HEK293 (cell line): ENCODE results near the gene ATP6V0E2.

Source experiments
- KLF16 ChIP-seq: fragments of 450-650 bp; formaldehyde crosslinking; IDR thresholded peaks from 2 replicates; pipeline ENCODE4 v1.5.1; 2017; ENCODE audit warnings: missing biosample characterization, missing genetic modification characterization
- KLF8 ChIP-seq: fragments of 450-650 bp; formaldehyde crosslinking; IDR thresholded peaks from 2 replicates; pipeline ENCODE4 v1.5.1; 2016; ENCODE audit warnings: missing biosample characterization, missing genetic modification characterization
- ZBTB20 ChIP-seq: fragments of 450-650 bp; formaldehyde crosslinking; IDR thresholded peaks from 2 replicates; pipeline ENCODE4 v1.5.1; 2016; ENCODE audit warnings: missing biosample characterization, missing genetic modification characterization
- ZNF114 ChIP-seq: fragments of 450-650 bp; formaldehyde crosslinking; IDR thresholded peaks from 2 replicates; pipeline ENCODE4 v1.5.0; 2017; ENCODE audit warnings: missing biosample characterization, missing genetic modification characterization
- ZNF24 ChIP-seq: fragments of 450-650 bp; formaldehyde crosslinking; IDR thresholded peaks from 2 replicates; pipeline ENCODE4 v1.5.1; 2016; ENCODE audit warnings: missing biosample characterization, missing genetic modification characterization
- ZNF302 ChIP-seq: fragments of 450-650 bp; formaldehyde crosslinking; IDR thresholded peaks from 2 replicates; pipeline ENCODE4 v1.5.1; 2016; ENCODE audit warnings: missing biosample characterization, missing genetic modification characterization, low read depth
- ZNF341 ChIP-seq: fragments of 450-650 bp; formaldehyde crosslinking; IDR thresholded peaks from 2 replicates; pipeline ENCODE4; 2016; ENCODE audit warnings: low read depth, missing biosample characterization, missing genetic modification characterization
- ZNF660 ChIP-seq: fragments of 450-650 bp; IDR thresholded peaks from 2 replicates; pipeline ENCODE4 v1.5.1; 2018; ENCODE audit warnings: missing biosample characterization, mild to moderate bottlenecking, missing genetic modification characterization
- ZNF791 ChIP-seq: fragments of 450-650 bp; formaldehyde crosslinking; IDR thresholded peaks from 2 replicates; pipeline ENCODE4 v1.5.1; 2016; ENCODE audit warnings: missing biosample characterization, missing genetic modification characterization
- TF ChIP-seq, protein P1 (sequence below): fragments of 450-650 bp; formaldehyde crosslinking; IDR thresholded peaks from 2 replicates; pipeline ENCODE4 v1.5.1; 2016; ENCODE audit warnings: missing biosample characterization, missing genetic modification characterization
- TF ChIP-seq, protein P2 (sequence below): fragments of 450-650 bp; formaldehyde crosslinking; IDR thresholded peaks from 2 replicates; pipeline ENCODE4 v1.5.1; 2017; ENCODE audit warnings: missing biosample characterization, missing genetic modification characterization
- TF ChIP-seq, protein P3 (sequence below): fragments of 450-650 bp; formaldehyde crosslinking; IDR thresholded peaks from 2 replicates; pipeline ENCODE4 v1.5.1; 2016; ENCODE audit warnings: missing biosample characterization, missing genetic modification characterization

DNA sequence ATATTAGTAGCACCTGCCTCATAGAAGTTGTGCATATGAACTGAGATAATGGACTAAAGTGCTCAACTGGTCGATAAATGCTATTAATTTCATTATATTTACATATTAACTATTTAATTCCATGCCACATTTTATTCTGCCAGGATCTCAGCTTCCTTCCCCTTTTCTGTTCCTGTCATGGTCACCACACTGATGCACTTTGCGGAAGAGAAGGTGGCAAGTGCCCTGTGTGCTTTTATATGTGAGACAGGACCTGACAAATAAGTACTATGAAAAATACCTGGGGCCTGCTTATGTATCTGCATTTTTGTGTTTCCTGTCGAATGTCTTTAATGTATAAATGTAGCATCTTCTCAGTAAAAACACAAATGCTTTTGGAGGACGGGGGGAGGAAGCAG lies 12.2 kb downstream of the ATP6V0E2 start:
- TF ChIP-seq, protein P1, sequence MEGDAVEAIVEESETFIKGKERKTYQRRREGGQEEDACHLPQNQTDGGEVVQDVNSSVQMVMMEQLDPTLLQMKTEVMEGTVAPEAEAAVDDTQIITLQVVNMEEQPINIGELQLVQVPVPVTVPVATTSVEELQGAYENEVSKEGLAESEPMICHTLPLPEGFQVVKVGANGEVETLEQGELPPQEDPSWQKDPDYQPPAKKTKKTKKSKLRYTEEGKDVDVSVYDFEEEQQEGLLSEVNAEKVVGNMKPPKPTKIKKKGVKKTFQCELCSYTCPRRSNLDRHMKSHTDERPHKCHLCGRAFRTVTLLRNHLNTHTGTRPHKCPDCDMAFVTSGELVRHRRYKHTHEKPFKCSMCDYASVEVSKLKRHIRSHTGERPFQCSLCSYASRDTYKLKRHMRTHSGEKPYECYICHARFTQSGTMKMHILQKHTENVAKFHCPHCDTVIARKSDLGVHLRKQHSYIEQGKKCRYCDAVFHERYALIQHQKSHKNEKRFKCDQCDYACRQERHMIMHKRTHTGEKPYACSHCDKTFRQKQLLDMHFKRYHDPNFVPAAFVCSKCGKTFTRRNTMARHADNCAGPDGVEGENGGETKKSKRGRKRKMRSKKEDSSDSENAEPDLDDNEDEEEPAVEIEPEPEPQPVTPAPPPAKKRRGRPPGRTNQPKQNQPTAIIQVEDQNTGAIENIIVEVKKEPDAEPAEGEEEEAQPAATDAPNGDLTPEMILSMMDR (tag by site-specific recombination): no peak
- TF ChIP-seq ZNF24 (tag by site-specific recombination) (no peak), ZNF660 (tag by site-specific recombination) (no peak), ZNF341 (tag by site-specific recombination) (no peak), ZBTB20 (no peak), KLF8 (tag by site-specific recombination) (no peak), KLF16 (tag by site-specific recombination) (no peak), ZNF114 (tag by site-specific recombination) (no peak), ZNF791 (tag by site-specific recombination) (no peak), ZNF302 (tag by site-specific recombination) (no peak)
- TF ChIP-seq, protein P2, sequence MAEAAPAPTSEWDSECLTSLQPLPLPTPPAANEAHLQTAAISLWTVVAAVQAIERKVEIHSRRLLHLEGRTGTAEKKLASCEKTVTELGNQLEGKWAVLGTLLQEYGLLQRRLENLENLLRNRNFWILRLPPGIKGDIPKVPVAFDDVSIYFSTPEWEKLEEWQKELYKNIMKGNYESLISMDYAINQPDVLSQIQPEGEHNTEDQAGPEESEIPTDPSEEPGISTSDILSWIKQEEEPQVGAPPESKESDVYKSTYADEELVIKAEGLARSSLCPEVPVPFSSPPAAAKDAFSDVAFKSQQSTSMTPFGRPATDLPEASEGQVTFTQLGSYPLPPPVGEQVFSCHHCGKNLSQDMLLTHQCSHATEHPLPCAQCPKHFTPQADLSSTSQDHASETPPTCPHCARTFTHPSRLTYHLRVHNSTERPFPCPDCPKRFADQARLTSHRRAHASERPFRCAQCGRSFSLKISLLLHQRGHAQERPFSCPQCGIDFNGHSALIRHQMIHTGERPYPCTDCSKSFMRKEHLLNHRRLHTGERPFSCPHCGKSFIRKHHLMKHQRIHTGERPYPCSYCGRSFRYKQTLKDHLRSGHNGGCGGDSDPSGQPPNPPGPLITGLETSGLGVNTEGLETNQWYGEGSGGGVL (tag by site-specific recombination): no peak
- TF ChIP-seq, protein P3, sequence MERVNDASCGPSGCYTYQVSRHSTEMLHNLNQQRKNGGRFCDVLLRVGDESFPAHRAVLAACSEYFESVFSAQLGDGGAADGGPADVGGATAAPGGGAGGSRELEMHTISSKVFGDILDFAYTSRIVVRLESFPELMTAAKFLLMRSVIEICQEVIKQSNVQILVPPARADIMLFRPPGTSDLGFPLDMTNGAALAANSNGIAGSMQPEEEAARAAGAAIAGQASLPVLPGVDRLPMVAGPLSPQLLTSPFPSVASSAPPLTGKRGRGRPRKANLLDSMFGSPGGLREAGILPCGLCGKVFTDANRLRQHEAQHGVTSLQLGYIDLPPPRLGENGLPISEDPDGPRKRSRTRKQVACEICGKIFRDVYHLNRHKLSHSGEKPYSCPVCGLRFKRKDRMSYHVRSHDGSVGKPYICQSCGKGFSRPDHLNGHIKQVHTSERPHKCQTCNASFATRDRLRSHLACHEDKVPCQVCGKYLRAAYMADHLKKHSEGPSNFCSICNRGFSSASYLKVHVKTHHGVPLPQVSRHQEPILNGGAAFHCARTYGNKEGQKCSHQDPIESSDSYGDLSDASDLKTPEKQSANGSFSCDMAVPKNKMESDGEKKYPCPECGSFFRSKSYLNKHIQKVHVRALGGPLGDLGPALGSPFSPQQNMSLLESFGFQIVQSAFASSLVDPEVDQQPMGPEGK (tag by site-specific recombination): no peak
